GM12872 (cell line): ENCODE data around the gene VPS13A.

ENCODE experiments used
- CTCF ChIP-seq: IDR thresholded peaks from 3 replicates; pipeline ENCODE4 v1.5.1; 2011; ENCODE audit warnings: low read depth, mild to moderate bottlenecking, low read length, moderate library complexity; ENCODE audit not compliant: insufficient read depth

VPS13A gene

GRCh38 chr9:77170991-77171699 is 6.2 kb upstream of the VPS13A start:
- TF ChIP-seq CTCF: no peak

DNA sequence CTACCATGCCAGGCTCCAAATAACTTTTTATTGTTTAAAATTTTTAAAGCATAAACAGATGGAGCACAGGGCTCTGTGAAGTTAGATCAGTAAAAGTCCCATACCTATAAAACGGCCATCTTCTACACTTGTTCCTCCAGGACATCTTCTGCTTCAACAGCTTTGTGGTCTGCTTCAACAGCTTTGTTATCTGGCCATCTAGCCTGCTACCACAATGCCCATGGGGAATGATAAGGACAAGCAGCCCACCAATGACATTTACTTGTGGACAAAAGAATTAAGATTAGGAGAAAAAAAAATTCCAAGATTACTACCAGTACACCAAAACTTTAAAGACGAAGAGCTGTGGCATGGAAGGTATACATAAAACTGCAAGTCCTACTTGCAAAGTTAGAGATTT is 2.2 kb upstream of the VPS13A start:
- no peak for TF ChIP-seq CTCF

DNA sequence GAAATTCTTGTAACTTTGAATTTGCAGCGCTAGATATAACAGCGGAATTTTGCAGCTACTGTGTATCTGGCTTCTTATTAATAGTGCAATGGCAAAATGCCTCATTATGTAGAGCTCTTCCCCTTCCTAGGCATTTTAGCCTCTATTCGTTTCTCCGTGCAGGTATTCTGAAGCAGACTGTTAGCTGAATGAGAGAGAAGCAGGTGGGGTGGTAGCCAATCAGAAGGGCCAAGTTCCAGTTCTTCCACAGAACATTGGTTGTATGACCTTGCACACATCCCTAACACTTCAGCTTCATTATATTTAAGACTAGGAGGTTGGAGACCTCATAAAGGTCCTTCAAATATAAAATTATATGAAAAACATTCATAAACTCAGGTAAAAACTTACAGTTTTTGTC is 1.2 kb upstream of the VPS13A start:
- TF ChIP-seq CTCF: no peak

- no peak for TF ChIP-seq CTCF
These were observed 620 bp upstream of the VPS13A start for GRCh38 chr9:77176686-77177142.

DNA sequence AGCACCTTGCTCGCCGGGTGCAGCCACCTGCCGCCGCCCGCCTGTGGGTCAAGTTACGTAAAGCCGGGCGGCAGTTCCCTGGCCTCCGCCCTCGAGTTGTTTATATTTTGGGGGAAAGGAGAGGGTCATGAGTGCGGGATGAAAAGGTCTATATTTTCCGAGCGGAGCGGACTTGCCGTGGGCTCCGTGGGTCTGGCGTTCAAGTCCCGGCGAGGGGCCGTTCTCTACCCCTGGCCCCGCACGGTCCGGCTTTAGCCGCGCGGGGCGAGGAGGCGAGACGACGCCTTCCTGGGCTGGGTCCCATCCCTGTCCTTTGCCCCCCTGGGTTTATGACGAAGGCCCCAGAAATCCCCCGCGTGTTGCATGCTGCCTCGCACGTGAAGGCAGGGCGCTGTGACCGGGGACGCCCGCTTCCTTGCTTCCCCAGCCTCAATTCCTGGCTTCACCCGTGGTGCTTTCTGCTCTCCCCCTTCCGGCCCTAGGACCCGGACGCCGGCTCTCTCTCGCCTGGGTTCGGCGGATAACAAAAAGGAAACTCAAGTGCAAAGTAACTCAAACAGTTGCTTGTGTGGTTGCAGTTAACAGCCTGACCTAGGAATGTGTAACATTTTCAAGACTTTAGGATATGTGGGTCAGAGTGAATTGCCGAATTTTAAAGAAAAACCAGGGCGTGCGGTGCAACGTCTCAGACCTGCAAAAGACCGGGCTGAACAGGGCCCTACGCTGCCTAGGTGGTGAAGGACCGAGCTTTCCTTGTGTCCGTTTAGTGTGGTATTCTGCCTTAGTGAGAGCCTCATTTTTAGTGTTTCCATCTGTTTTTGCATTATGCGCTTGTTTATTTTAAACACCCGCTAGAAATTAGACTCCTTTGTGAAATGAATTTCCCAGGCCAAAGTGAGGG is 810 bp downstream of the VPS13A start:
- TF ChIP-seq CTCF: no peak

- TF ChIP-seq CTCF: no peak
These were observed 2.7 kb downstream of the VPS13A start for GRCh38 chr9:77180056-77180455.

- TF ChIP-seq CTCF: no peak
These were observed 6.2 kb downstream of the VPS13A start for GRCh38 chr9:77183581-77183980.
